HCT116 (cell line): ENCODE measurements around the gene PHOSPHO2. TPM values are rescaled to one million over a fixed set of nuclear protein-coding genes. Genes with fewer than 3 reads are reported as not detected.

Source experiments
- ATAC-seq: fragments of 200-7000 bp; cut with Tn5 transposase; 2 replicates; pipeline ENCODE4 v1.9.1; 2020; ENCODE audit warnings: mild to moderate bottlenecking, moderate library complexity
- BruUV-seq: library from RNA; stranded (reverse); fragments of 400-500 nt; replicated peaks from 2 replicates; lab custom pipeline; 2021; lab: Mats Ljungman, UMichigan
- CTCF ChIA-PET: fragments of 300-600 bp; sonication (Branson Sonifier 250); formaldehyde crosslinking; loops from one replicate; lab custom pipeline; 2021; ENCODE audit warnings: antibody characterized with exemption; lab: Charles Lee
- POLR2A ChIA-PET: fragments of 300-600, 350-600 bp; sonication (Branson Sonifier 250); formaldehyde crosslinking; loops from one replicate; lab custom pipeline; 2021; ENCODE audit warnings: antibody characterized with exemption; lab: Charles Lee
- RAD21 ChIA-PET, 2 experiments: fragments of 300-600 bp; sonication (Branson Sonifier 250); formaldehyde crosslinking; loops; one replicate each; lab custom pipeline; 2023; ENCODE audit warnings: low total read pairs in 2 of 2; ENCODE audit not compliant: uncharacterized antibody in 2 of 2, unreplicated experiment in 2 of 2, low non-redundant PET in 1 of 2; lab: Charles Lee
- DNase-seq: peaks from one replicate; pipeline ENCODE4 v3.0.0-alpha.2; 2010; ENCODE audit warnings: low read depth, low spot score
- H2AFZ ChIP-seq: fragments of 200-600 bp; shearing (Covaris generic), sonication (generic); 2 replicates; pipeline ENCODE4 v1.6.1; 2017; ENCODE audit warnings: low read depth, mixed run types, mixed read lengths, antibody characterized with exemption, low read length; ENCODE audit not compliant: poor library complexity, severe bottlenecking
- H3K27ac ChIP-seq: 2 replicates; pipeline ENCODE4 v1.5.1; 2012; ENCODE audit warnings: low read depth, low read length
- H3K27me3 ChIP-seq: fragments of 200-600 bp; sonication (generic); 2 replicates; pipeline ENCODE4 v1.6.1; 2016; ENCODE audit warnings: mixed run types, low read length, mixed read lengths; ENCODE audit not compliant: insufficient read depth
- H3K36me3 ChIP-seq, 2 experiments: fragments of 200-500 bp in 1 of 2; fragments of 200-600 bp in 1 of 2; sonication (Bioruptor generic) in 1 of 2; sonication (generic) in 1 of 2; 2 replicates each; pipeline versions ENCODE4 v1.5.1 to v1.6.1; 2014 to 2016; ENCODE audit warnings: low read length in 2 of 2, inconsistent platforms in 1 of 2, mixed read lengths in 1 of 2, mixed run types in 1 of 2; ENCODE audit not compliant: insufficient read depth in 2 of 2, control insufficient read depth in 1 of 2
- H3K4me1 ChIP-seq, 2 experiments: fragments of 200-600 bp in 1 of 2; sonication (generic) in 1 of 2; 2 replicates each; pipeline versions ENCODE4 v1.5.1 to v1.6.1; 2012 to 2017; ENCODE audit warnings: low read length in 2 of 2, inconsistent platforms in 1 of 2, mild to moderate bottlenecking in 1 of 2, mixed read lengths in 1 of 2, mixed run types in 1 of 2, moderate library complexity in 1 of 2; ENCODE audit not compliant: insufficient read depth in 2 of 2, control insufficient read depth in 1 of 2
- H3K4me2 ChIP-seq: fragments of 200-600 bp; sonication (generic); 2 replicates; pipeline ENCODE4 v1.6.1; 2017; ENCODE audit warnings: mixed run types, low read length, mixed read lengths
- H3K4me3 ChIP-seq, 2 experiments: fragments of 200-600 bp in 1 of 2; sonication (generic) in 1 of 2; replicated peaks in 1 of 2; 2 replicates each; pipeline ENCODE4 v1.5.1; 2011 to 2016; ENCODE audit warnings: low read length in 2 of 2, control low read depth in 1 of 2, low read depth in 1 of 2, mild to moderate bottlenecking in 1 of 2, mixed read lengths in 1 of 2, mixed run types in 1 of 2
- H3K79me2 ChIP-seq: fragments of 200-600 bp; sonication (generic); 2 replicates; pipeline ENCODE4 v1.6.1; 2017; ENCODE audit warnings: mild to moderate bottlenecking, mixed run types, low read length, moderate library complexity, mixed read lengths; ENCODE audit not compliant: insufficient read depth
- H3K9ac ChIP-seq: fragments of 200-600 bp; sonication (generic); 2 replicates; pipeline ENCODE4 v1.6.1; 2016; ENCODE audit warnings: low read length, mixed read lengths
- H3K9me2 ChIP-seq: fragments of 200-600 bp; sonication (generic), shearing (Covaris generic); 2 replicates; pipeline ENCODE4 v1.6.1; 2017; ENCODE audit warnings: mixed run types, mild to moderate bottlenecking, moderate library complexity; ENCODE audit not compliant: insufficient read depth
- H3K9me3 ChIP-seq, 2 experiments: fragments of 200-500 bp in 1 of 2; fragments of 200-600 bp in 1 of 2; sonication (Bioruptor generic) in 1 of 2; sonication (generic) in 1 of 2; 2 replicates each; pipeline ENCODE4 v1.6.1; 2014 to 2017; ENCODE audit warnings: low read length in 2 of 2, mixed read lengths in 2 of 2, inconsistent platforms in 1 of 2, low read depth in 1 of 2, mild to moderate bottlenecking in 1 of 2, mixed run types in 1 of 2, moderate library complexity in 1 of 2; ENCODE audit not compliant: control insufficient read depth in 1 of 2, insufficient read depth in 1 of 2
- H4K20me1 ChIP-seq: fragments of 200-600 bp; sonication (generic), shearing (Covaris generic); 2 replicates; pipeline ENCODE4 v1.6.1; 2017; ENCODE audit warnings: mixed run types, mild to moderate bottlenecking, moderate library complexity; ENCODE audit not compliant: insufficient read depth
- CEBPB ChIP-seq: IDR thresholded peaks from 2 replicates; pipeline ENCODE4 v1.6.1; 2012; ENCODE audit warnings: low read depth
- CTCF ChIP-seq, 3 experiments: fragments of 200-600 bp in 1 of 3; sonication (generic) in 1 of 3; IDR thresholded peaks in 2 of 3; conservative IDR thresholded peaks in 1 of 3; 2 replicates each; pipeline ENCODE4 v1.5.1; 2012 to 2017; ENCODE audit warnings: low read depth in 2 of 3, low read length in 2 of 3, antibody characterized with exemption in 1 of 3, borderline replicate concordance in 1 of 3, control low read depth in 1 of 3, mild to moderate bottlenecking in 1 of 3, mixed read lengths in 1 of 3, mixed run types in 1 of 3, moderate library complexity in 1 of 3; ENCODE audit not compliant: insufficient read depth in 1 of 3
- ELF1 ChIP-seq: IDR thresholded peaks from 2 replicates; pipeline ENCODE4 v1.6.1; 2012; ENCODE audit warnings: low read depth, borderline replicate concordance
- EZH2phosphoT487 ChIP-seq: fragments of 200-600 bp; IDR thresholded peaks from 2 replicates; pipeline ENCODE4 v1.6.1; 2018; ENCODE audit warnings: antibody characterized with exemption, borderline replicate concordance
- MAX ChIP-seq: IDR thresholded peaks from 2 replicates; pipeline ENCODE4 v1.6.1; 2012
- POLR2A ChIP-seq: IDR thresholded peaks from 2 replicates; pipeline ENCODE4 v1.7.0; 2011; ENCODE audit warnings: borderline replicate concordance; ENCODE audit not compliant: insufficient read depth, insufficient read length; ENCODE audit errors: extremely low read depth
- POLR2AphosphoS5 ChIP-seq: IDR thresholded peaks from 2 replicates; pipeline ENCODE4 v1.6.1; 2011; ENCODE audit warnings: mild to moderate bottlenecking, low read depth, low read length, moderate library complexity
- RAD21 ChIP-seq: IDR thresholded peaks from 2 replicates; pipeline ENCODE4 v1.6.1; 2012; ENCODE audit warnings: low read depth, mild to moderate bottlenecking
- SIN3A ChIP-seq: IDR thresholded peaks from 2 replicates; pipeline ENCODE4 v1.6.1; 2012; ENCODE audit warnings: low read depth
- SP1 ChIP-seq: IDR thresholded peaks from 2 replicates; pipeline ENCODE4 v1.6.1; 2012; ENCODE audit warnings: low read depth
- SRF ChIP-seq: IDR thresholded peaks from 2 replicates; pipeline ENCODE4 v1.6.1; 2012; ENCODE audit warnings: low read depth
- TCF7L2 ChIP-seq: IDR thresholded peaks from 2 replicates; pipeline ENCODE4 v1.7.0; 2011; ENCODE audit warnings: borderline replicate concordance, inconsistent platforms; ENCODE audit not compliant: insufficient read depth, insufficient read length; ENCODE audit errors: extremely low read depth
- YY1 ChIP-seq: IDR thresholded peaks from 2 replicates; pipeline ENCODE4 v1.6.1; 2011; ENCODE audit warnings: low read length, low read depth, moderate library complexity, mild to moderate bottlenecking; ENCODE audit not compliant: insufficient replicate concordance; ENCODE audit errors: extremely low read depth
- ZBTB33 ChIP-seq: IDR thresholded peaks from 2 replicates; pipeline ENCODE4 v1.6.1; 2011; ENCODE audit warnings: mild to moderate bottlenecking, low read length, moderate library complexity; ENCODE audit not compliant: insufficient replicate concordance; ENCODE audit errors: extremely low read depth
- ZNF274 ChIP-seq: fragments of 200-500 bp; sonication (Bioruptor generic); IDR thresholded peaks from 2 replicates; pipeline ENCODE4 v1.6.1; 2014; ENCODE audit warnings: mild to moderate bottlenecking, low read depth, low read length, inconsistent platforms
- intact Hi-C: fragments of 100-400 bp; cut with micrococcal nuclease; formaldehyde crosslinking; loops from 2 replicates; pipeline ENCODE4 v1.10.0; 2022
- total RNA-seq: library from RNA; stranded (reverse); gene quantifications from one replicate; pipeline ENCODE4 v1.2.1, GENCODE V29; 2021; ENCODE audit not compliant: unreplicated experiment

The PHOSPHO2 gene
- total RNA-seq, 1 experiment from 2014 or later: 2.8 TPM

- no peak overlapping the region for H3K4me3 ChIP-seq
- BruUV-seq: no TSS peak
- no peaks in the 10 kb centered on the region for H3K79me2 ChIP-seq
- ChIA-PET CTCF (no interaction called here), RAD21 (no interaction called here), POLR2A (no interaction called here)
- DNase-seq: no peak
- no peak overlapping the region for H3K27ac ChIP-seq
- H3K9ac ChIP-seq: no peak overlapping the region
- no peaks in the 10 kb centered on the region for H3K36me3 ChIP-seq
- no peaks in the 10 kb centered on the region for H3K27me3 ChIP-seq
- no peak for ATAC-seq
- no peak overlapping the region for H3K4me2 ChIP-seq
- no peaks in the 10 kb centered on the region for H4K20me1 ChIP-seq
- intact Hi-C loops: no loop called here
- no peak for TF ChIP-seq POLR2AphosphoS5
- no peak for TF ChIP-seq TCF7L2
- no peak for TF ChIP-seq ZNF274
- no peak for TF ChIP-seq POLR2A
- no peak for TF ChIP-seq ELF1
- no peak for TF ChIP-seq YY1
- no peak for TF ChIP-seq CTCF (IDR thresholded peaks at IDR 0.05 in 2 of 3, conservative IDR thresholded peaks at IDR 0.05 in 1 of 3; ENCODE audit: borderline replicate concordance in 1 of 3, insufficient read depth in 1 of 3, low read depth in 2 of 3, low read length in 2 of 3)
- no peak for TF ChIP-seq SIN3A
- no peak for TF ChIP-seq SRF
- TF ChIP-seq CEBPB: no peak
- TF ChIP-seq EZH2phosphoT487: no peak
- TF ChIP-seq ZBTB33: no peak
- no peak for TF ChIP-seq RAD21
- TF ChIP-seq SP1: no peak
- TF ChIP-seq MAX: no peak
- no peaks in the 10 kb centered on the region for H3K9me2 ChIP-seq
- no peaks in the 10 kb centered on the region for H3K4me1 ChIP-seq
- no peak overlapping the region for H2AFZ ChIP-seq
- H3K9me3 ChIP-seq: no peaks in the 10 kb centered on the region
Observed at GRCh38 chr2:169663247-169663646, 31.0 kb upstream of the PHOSPHO2 start.
